Measurements from ENCODE around the gene DPP10.

DNA sequence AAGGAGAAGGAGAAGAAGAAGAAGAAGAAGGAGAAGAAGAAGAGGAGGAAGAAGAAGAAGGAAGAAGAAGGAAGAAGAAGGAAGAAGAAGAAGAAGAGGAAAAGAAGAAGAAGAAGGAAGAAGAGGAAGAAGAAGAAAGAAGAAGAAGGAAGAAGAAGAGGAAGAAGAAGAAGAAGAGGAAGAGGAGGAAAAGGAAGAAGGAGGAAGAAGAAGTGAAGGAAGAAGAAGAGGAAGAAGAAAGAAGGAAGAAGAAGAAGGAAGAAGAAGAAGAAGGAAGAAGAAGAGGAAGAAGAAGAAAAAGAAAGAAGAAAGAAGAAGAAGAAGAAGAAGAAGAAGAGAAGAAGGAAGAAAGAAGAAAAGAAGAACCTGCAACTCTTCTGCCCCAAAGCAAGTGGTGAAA is 942.0 kb downstream of the DPP10 start:
- no peak for TF ChIP-seq POLR2A (IDR thresholded peaks at IDR 0.05)
- no peak for TF ChIP-seq EP300 (IDR thresholded peaks at IDR 0.05)

All from sigmoid colon (tissue), 4 donors.